GM23338 (cell line): ENCODE data around the gene RHOT1.

Experiments used
- CREB1 ChIP-seq: fragments of 250-450 bp; sonication (Bioruptor Pico); IDR thresholded peaks from 2 replicates; pipeline ENCODE4 v1.5.0; 2020; ENCODE audit warnings: low read depth, mild to moderate bottlenecking, moderate library complexity
- CTCF ChIP-seq, 2 experiments: fragments of 200-600 bp in 1 of 2; sonication (generic) in 1 of 2; conservative IDR thresholded peaks; 2 replicates each; pipeline versions ENCODE4 v1.5.1 to v1.6.1; 2016 to 2017; ENCODE audit warnings: antibody characterized with exemption in 2 of 2, low read depth in 2 of 2, mild to moderate bottlenecking in 2 of 2, moderate library complexity in 1 of 2

DNA sequence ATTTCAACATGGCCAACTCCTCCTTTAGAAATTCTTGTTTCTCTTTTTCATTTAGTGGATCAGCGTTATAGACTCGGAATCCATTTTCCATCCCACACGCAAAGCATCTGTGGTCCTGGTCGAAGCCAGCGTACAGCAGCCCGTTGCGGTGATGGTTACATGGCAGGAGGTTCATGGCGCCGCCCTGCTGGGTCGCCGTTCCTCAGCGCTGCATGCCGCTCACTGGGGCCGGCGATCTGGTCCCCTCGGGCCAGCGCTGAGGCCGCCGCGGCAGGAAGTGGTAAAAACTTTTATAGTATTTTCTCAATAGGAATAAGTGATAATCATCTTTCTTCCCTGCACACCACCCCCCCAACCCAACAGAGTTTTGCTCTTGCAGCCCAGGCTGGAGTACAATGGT, 29.9 kb upstream of the RHOT1 start:
- TF ChIP-seq CTCF (conservative IDR thresholded peaks at IDR 0.05; ENCODE audit: low read depth in 2 of 2) (peak; percentile 50 to 55), CREB1 (CRISPR knock-in tag) (no peak)
